PFSK-1 (cell line): ENCODE results near the gene SKAP1.

Experiments
- FOXP2 ChIP-seq: optimal IDR thresholded peaks from 2 replicates; pipeline ENCODE3; 2011; ENCODE audit warnings: borderline replicate concordance, control low read depth, inconsistent platforms; ENCODE audit not compliant: insufficient read depth; ENCODE audit errors: extremely low read length, extremely low read depth
- SIN3A ChIP-seq: IDR thresholded peaks from 2 replicates; pipeline ENCODE4 v1.6.1; 2012; ENCODE audit warnings: mild to moderate bottlenecking, low read length, moderate library complexity, borderline replicate concordance; ENCODE audit not compliant: insufficient read depth

GRCh38 chr17:48104440-48104839, 325.6 kb downstream of the SKAP1 start:
- TF ChIP-seq SIN3A = no peak
- TF ChIP-seq FOXP2 = no peak
